ENCODE results near the gene NCKAP5.

The NCKAP5 gene

DNA sequence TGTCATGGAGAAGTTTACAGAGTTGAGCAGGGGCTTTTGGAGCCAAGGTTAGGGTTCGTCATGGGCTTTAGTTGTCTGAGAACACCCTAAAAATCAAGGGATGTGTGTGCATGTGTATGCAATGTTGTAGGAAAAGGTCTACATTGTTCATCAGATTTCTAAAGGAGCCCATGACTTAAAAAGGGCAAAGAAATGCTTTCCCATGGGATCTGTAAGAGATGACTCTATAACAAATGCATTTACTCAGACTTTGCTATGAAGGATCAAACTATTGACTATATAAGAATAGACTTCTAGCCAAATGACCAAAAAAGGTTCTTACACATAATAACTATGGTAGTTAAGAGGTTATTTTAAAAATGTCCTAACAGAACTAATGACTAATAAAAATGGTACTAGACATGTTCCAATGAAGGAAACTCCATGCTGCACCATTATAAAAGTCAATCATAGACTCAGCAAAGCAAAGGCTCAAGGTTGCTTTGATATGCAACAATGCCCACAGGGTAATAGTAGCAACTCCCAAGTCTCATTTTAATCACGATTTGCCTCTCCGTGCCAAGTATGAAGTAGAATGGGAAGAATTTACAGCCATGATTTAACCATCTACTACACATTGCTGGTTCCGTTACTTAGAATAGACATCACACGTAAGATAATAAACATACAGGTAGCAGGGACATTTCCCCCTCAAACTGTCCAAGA, 158.5 kb downstream of the NCKAP5 start:
- 94 to 95% methylated on average over 5 of the region's 5 CpGs for WGBS, 2 experiments
- Histone ChIP-seq H3K4me3 (ENCODE audit: insufficient read depth, low read depth, low read length) (no peak overlapping the region), H3K27ac (ENCODE audit: insufficient read depth, low read depth, low read length, poor library complexity, severe bottlenecking) (no peak overlapping the region), H3K9me3 (ENCODE audit: control insufficient read depth, low read length) (no peaks in the 10 kb centered on the region), H3K27me3 (ENCODE audit: control insufficient read depth, insufficient read depth, low read length, poor library complexity, severe bottlenecking) (no peaks in the 10 kb centered on the region), H3K4me1 (ENCODE audit: control insufficient read depth, insufficient read depth, low read length) (no peaks in the 10 kb centered on the region), H3K36me3 (ENCODE audit: control insufficient read depth, insufficient read depth, low read length) (no peaks in the 10 kb centered on the region)

DNA sequence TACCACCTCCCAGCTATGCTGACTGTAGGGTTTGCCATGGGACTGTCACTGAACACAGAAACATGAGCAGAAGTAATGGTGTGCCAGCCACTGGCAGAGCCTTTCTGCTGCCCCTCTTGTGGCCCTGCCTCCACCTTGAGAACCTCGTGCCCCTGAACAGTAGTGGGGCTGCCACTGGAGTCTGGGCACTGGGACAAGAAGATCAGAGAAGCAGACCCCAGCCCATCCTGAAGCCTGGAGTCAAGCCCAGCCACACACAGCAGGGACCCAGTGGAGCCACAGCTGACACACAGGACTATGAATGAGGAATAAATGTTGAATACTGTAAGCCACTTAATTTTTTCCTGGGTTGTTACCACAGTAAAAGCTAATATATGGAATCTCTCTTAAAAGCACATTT, 159.6 kb downstream of the NCKAP5 start:
- H3K36me3 ChIP-seq (ENCODE audit: control insufficient read depth, insufficient read depth, low read length): no peaks in the 10 kb centered on the region
- no peaks in the 10 kb centered on the region for H3K27me3 ChIP-seq (ENCODE audit: control insufficient read depth, insufficient read depth, low read length, poor library complexity, severe bottlenecking)
- no peak overlapping the region for H3K27ac ChIP-seq (ENCODE audit: insufficient read depth, low read depth, low read length, poor library complexity, severe bottlenecking)
- WGBS, 2 experiments: 93 to 97% methylated on average over 1 of the region's 1 CpG
- no peaks in the 10 kb centered on the region for H3K4me1 ChIP-seq (ENCODE audit: control insufficient read depth, insufficient read depth, low read length)
- H3K9me3 ChIP-seq (ENCODE audit: control insufficient read depth, low read length): no peaks in the 10 kb centered on the region
- H3K4me3 ChIP-seq (ENCODE audit: insufficient read depth, low read depth, low read length): no peak overlapping the region

DNA sequence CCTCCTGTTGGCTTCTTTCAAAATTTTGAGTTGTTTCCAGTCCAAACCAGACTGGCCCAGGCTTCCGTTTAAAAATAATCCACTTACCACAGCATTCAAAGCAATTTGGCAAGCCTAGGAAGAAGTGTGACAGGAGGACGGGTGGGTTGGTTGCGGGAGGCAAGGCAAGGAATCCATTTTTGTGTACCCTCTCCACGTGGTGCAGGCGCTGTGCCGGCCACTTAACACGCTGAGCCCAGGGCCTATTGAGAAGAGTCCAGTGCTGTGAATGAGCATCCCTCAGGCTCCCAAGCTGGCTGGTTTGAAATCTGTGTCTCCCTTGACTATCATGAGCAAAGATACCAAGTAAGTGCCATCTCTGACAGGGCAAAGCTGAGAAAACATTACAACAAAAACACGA, 160.9 kb downstream of the NCKAP5 start:
- H3K4me1 ChIP-seq (ENCODE audit: control insufficient read depth, insufficient read depth, low read length): no peaks in the 10 kb centered on the region
- WGBS, 2 experiments: 91 to 96% methylated on average over 6 to 8 of the region's 8 CpGs
- H3K27ac ChIP-seq (ENCODE audit: insufficient read depth, low read depth, low read length, poor library complexity, severe bottlenecking): no peak overlapping the region
- no peaks in the 10 kb centered on the region for H3K27me3 ChIP-seq (ENCODE audit: control insufficient read depth, insufficient read depth, low read length, poor library complexity, severe bottlenecking)
- H3K36me3 ChIP-seq (ENCODE audit: control insufficient read depth, insufficient read depth, low read length): no peaks in the 10 kb centered on the region
- no peaks in the 10 kb centered on the region for H3K9me3 ChIP-seq (ENCODE audit: control insufficient read depth, low read length)
- H3K4me3 ChIP-seq (ENCODE audit: insufficient read depth, low read depth, low read length): no peak overlapping the region

DNA sequence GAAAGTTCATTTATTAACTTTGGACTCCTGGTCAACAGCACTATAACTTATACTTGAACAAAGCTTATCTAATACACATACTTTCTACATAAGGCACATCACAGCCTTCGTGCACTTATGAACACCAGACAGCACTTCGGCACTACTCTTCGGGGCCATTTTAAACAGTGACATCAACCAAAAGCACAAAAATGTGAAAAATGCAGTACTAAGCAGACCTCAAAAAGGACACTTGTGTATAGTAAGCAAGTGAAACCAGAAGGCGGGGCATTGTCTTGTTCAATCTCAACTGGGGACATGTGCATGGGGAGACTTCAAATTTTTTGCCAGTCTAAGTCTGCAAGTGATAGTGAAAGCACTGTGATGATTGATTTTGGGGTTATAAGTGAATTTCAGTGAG, 163.0 kb downstream of the NCKAP5 start:
- Histone ChIP-seq H3K9me3 (ENCODE audit: control insufficient read depth, low read length) (no peaks in the 10 kb centered on the region), H3K4me1 (ENCODE audit: control insufficient read depth, insufficient read depth, low read length) (no peaks in the 10 kb centered on the region), H3K4me3 (ENCODE audit: insufficient read depth, low read depth, low read length) (no peak overlapping the region), H3K27me3 (ENCODE audit: control insufficient read depth, insufficient read depth, low read length, poor library complexity, severe bottlenecking) (no peaks in the 10 kb centered on the region), H3K36me3 (ENCODE audit: control insufficient read depth, insufficient read depth, low read length) (no peaks in the 10 kb centered on the region), H3K27ac (ENCODE audit: insufficient read depth, low read depth, low read length, poor library complexity, severe bottlenecking) (no peak overlapping the region)
- 94 to 99% methylated on average over 4 of the region's 4 CpGs for WGBS, 2 experiments

DNA sequence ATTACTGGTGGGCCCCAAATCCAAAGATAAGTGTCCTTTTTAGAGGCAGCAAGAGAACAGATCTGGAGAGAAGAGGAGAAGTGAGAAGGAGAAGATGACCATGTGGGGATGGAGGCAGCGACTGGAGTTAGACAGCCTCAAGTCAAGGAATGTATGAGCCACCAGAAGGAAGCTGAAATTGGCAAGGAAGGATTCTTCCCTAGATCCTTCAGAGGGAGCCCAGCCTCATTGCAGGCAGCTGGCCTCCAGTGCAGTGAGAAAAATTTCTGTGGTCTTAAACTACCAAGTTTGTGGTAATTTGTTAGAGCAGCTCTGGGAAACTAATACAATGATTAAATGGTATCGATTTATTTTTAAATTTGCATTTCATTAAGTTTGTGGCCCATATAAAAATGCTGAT, 167.9 kb downstream of the NCKAP5 start:
- Histone ChIP-seq H3K4me1 (ENCODE audit: control insufficient read depth, insufficient read depth, low read length) (no peaks in the 10 kb centered on the region), H3K4me3 (ENCODE audit: insufficient read depth, low read depth, low read length) (no peak overlapping the region), H3K9me3 (ENCODE audit: control insufficient read depth, low read length) (no peaks in the 10 kb centered on the region), H3K27me3 (ENCODE audit: control insufficient read depth, insufficient read depth, low read length, poor library complexity, severe bottlenecking) (no peaks in the 10 kb centered on the region), H3K27ac (ENCODE audit: insufficient read depth, low read depth, low read length, poor library complexity, severe bottlenecking) (no peak overlapping the region), H3K36me3 (ENCODE audit: control insufficient read depth, insufficient read depth, low read length) (no peaks in the 10 kb centered on the region)
- 97 to 98% methylated on average over 2 of the region's 2 CpGs for WGBS, 2 experiments

DNA sequence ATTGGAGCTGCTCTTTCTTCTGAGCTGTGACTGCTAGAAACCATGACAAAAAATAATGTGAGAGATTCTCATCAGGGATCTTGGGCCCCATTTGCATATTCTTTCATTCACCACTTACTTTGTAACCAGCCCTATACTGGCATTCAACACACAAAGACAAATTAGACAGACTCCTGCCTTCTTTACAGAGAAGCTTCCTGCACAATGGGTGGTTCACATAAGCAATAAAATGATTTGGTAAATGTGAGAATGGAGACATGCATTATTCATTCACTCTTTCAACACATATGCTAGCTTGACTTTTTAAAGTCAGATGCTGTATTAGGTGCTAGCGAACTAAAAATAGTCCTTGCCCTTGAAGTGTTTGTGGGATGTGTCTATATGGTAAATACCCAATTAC, 174.4 kb downstream of the NCKAP5 start:
- H3K27ac ChIP-seq (ENCODE audit: insufficient read depth, low read depth, low read length, poor library complexity, severe bottlenecking): no peak overlapping the region
- WGBS, 2 experiments: 94 to 100% methylated on average over 1 of the region's 1 CpG

DNA sequence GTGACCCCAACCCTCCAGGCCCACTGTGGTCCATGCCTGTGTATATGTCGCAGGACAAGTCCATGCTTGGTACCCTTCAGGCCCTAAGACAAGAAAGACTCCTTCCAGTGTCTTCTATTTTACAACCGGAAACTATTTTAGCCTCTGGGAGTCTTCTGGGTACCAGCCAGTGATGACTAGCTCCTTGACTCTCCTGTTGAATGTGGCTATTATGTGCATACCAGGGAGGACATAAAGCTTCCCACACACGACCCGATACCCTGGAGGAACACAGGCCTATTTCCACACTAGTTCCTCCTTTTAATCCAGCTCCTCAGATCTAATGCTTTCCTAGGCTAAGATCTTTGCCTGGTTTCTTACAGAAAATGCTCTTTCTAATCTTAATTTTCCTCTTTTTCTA, 178.1 kb downstream of the NCKAP5 start:
- 92 to 95% methylated on average over 4 of the region's 4 CpGs for WGBS, 2 experiments
- no peaks in the 10 kb centered on the region for H3K27me3 ChIP-seq (ENCODE audit: control insufficient read depth, insufficient read depth, low read length, poor library complexity, severe bottlenecking)

More for the DNA sequence above, 174.4 kb downstream of the NCKAP5 start:
- no peaks in the 10 kb centered on the region for H3K36me3 ChIP-seq (ENCODE audit: control insufficient read depth, insufficient read depth, low read length)
- H3K4me1 ChIP-seq (ENCODE audit: control insufficient read depth, insufficient read depth, low read length): no peaks in the 10 kb centered on the region
- no peak overlapping the region for H3K4me3 ChIP-seq (ENCODE audit: insufficient read depth, low read depth, low read length)
- no peaks in the 10 kb centered on the region for H3K27me3 ChIP-seq (ENCODE audit: control insufficient read depth, insufficient read depth, low read length, poor library complexity, severe bottlenecking)
- H3K9me3 ChIP-seq (ENCODE audit: control insufficient read depth, low read length): no peaks in the 10 kb centered on the region

DNA sequence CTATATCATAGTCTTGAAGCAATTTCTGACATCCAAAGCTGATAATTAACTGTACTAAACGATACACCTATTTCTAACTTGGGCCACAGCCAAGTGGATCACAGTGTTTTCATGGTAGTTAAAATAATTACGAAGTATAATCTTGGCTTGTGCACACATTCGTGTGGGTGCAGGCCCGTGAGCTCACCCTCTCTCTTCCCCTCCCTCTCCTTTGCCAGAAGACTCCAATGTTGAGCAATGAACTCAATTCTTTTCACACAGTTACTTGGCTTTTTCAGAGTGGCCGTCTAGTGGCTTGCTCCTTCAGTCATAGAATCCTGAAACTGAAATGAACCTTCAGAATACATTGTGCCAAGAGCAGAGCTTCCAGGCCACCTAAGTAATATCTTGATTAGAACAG, 178.7 kb downstream of the NCKAP5 start:
- Histone ChIP-seq H3K4me1 (ENCODE audit: control insufficient read depth, insufficient read depth, low read length) (no peaks in the 10 kb centered on the region), H3K36me3 (ENCODE audit: control insufficient read depth, insufficient read depth, low read length) (no peaks in the 10 kb centered on the region), H3K27me3 (ENCODE audit: control insufficient read depth, insufficient read depth, low read length, poor library complexity, severe bottlenecking) (no peaks in the 10 kb centered on the region), H3K27ac (ENCODE audit: insufficient read depth, low read depth, low read length, poor library complexity, severe bottlenecking) (no peak overlapping the region), H3K4me3 (ENCODE audit: insufficient read depth, low read depth, low read length) (no peak overlapping the region), H3K9me3 (ENCODE audit: control insufficient read depth, low read length) (no peaks in the 10 kb centered on the region)
- 93 to 96% methylated on average over 5 of the region's 5 CpGs for WGBS, 2 experiments

More for the DNA sequence above, 178.1 kb downstream of the NCKAP5 start:
- Histone ChIP-seq H3K27ac (ENCODE audit: insufficient read depth, low read depth, low read length, poor library complexity, severe bottlenecking) (no peak overlapping the region), H3K36me3 (ENCODE audit: control insufficient read depth, insufficient read depth, low read length) (no peaks in the 10 kb centered on the region), H3K4me1 (ENCODE audit: control insufficient read depth, insufficient read depth, low read length) (no peaks in the 10 kb centered on the region), H3K4me3 (ENCODE audit: insufficient read depth, low read depth, low read length) (no peak overlapping the region), H3K9me3 (ENCODE audit: control insufficient read depth, low read length) (no peaks in the 10 kb centered on the region)

DNA sequence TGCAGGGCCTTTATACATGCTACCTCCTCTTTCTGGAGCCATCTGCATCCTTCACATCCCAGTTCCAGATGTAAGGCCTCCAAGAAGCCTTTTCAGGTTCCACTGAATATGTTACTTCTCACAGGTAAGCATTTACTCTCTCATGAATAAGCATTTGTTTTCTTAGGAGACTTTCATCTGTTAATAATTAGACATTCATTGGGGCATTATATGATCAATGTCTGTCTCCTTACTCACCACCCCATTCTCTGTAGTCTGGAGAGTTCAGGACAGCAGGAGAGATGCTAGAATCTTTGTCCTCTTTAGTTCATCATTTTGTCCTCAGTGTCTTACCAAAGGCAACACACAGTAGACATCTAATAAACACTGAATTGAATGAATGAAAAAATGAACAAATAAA, 185.7 kb downstream of the NCKAP5 start:
- Histone ChIP-seq H3K27ac (ENCODE audit: insufficient read depth, low read depth, low read length, poor library complexity, severe bottlenecking) (no peak overlapping the region), H3K9me3 (ENCODE audit: control insufficient read depth, low read length) (no peaks in the 10 kb centered on the region), H3K4me3 (ENCODE audit: insufficient read depth, low read depth, low read length) (no peak overlapping the region), H3K4me1 (ENCODE audit: control insufficient read depth, insufficient read depth, low read length) (peaks cover 9% of the 10 kb centered on the region), H3K27me3 (ENCODE audit: control insufficient read depth, insufficient read depth, low read length, poor library complexity, severe bottlenecking) (no peaks in the 10 kb centered on the region), H3K36me3 (ENCODE audit: control insufficient read depth, insufficient read depth, low read length) (no peaks in the 10 kb centered on the region)

DNA sequence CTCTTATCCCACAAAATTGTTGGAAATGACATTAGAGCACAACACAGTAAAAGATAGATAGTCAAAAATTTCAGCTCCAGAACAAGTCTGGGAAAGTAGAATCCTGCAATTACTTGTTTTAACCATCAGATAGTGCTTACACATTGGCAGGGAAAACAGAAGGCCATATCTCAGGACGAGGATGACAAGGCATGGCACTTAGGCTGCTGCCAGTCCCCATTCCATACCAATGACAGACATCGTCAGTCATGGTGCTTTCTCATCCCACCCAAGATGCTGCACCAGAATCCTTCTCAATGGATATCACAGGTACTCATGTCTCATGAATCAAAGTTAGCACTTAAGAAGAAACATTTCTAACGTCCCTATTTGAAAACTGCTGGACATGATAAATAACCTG, 187.3 kb downstream of the NCKAP5 start:
- H3K9me3 ChIP-seq (ENCODE audit: control insufficient read depth, low read length): no peaks in the 10 kb centered on the region
- 93 to 98% methylated on average over 3 of the region's 3 CpGs for WGBS, 2 experiments

More for the DNA sequence above, 187.3 kb downstream of the NCKAP5 start:
- Histone ChIP-seq H3K27ac (ENCODE audit: insufficient read depth, low read depth, low read length, poor library complexity, severe bottlenecking) (no peak overlapping the region), H3K4me1 (ENCODE audit: control insufficient read depth, insufficient read depth, low read length) (peaks cover 14% of the 10 kb centered on the region), H3K4me3 (ENCODE audit: insufficient read depth, low read depth, low read length) (no peak overlapping the region), H3K36me3 (ENCODE audit: control insufficient read depth, insufficient read depth, low read length) (no peaks in the 10 kb centered on the region), H3K27me3 (ENCODE audit: control insufficient read depth, insufficient read depth, low read length, poor library complexity, severe bottlenecking) (no peaks in the 10 kb centered on the region)
